ENCODE data around the gene HES7. TPM values are rescaled to one million over a fixed set of nuclear protein-coding genes. Genes with fewer than 3 reads are reported as not detected.

Gene HES7
- total and polyA plus RNA-seq, 9 of the 15 experiments (the other 6 are each of a cell fraction or from before 2014, with no cell fraction given) = 0.03 to 1.7 (median 0.14) TPM; not detected in 1

GRCh38 chr17:8079291-8080207, 44.4 kb downstream of the HES7 start (continued):
- TF ChIP-seq CTCF (IDR thresholded peaks at IDR 0.05 in 2 of 3, conservative IDR thresholded peaks at IDR 0.05 in 1 of 3; ENCODE audit: insufficient read depth in 2 of 3, low read depth in 1 of 3, low read length in 3 of 3) (peak; percentile 70 to 86 (median 74)), PRPF4 (IDR thresholded peaks at IDR 0.05; ENCODE audit: insufficient read depth, low read depth, low read length, poor library complexity, severe bottlenecking) (no peak), MAZ (CRISPR knock-in tag; conservative IDR thresholded peaks at IDR 0.05 in 1 of 2, IDR thresholded peaks at IDR 0.05 in 1 of 2) (peak in 1 of 2 experiments; percentile 70; a peak in 2 of 4 replicates), HOMEZ (CRISPR knock-in tag; IDR thresholded peaks at IDR 0.05) (no peak), ZNF830 (CRISPR knock-in tag; IDR thresholded peaks at IDR 0.05) (no peak), CREB1 (IDR thresholded peaks at IDR 0.05) (no peak), CREB1 (CRISPR knock-in tag; IDR thresholded peaks at IDR 0.05) (no peak), SNIP1 (IDR thresholded peaks at IDR 0.05; ENCODE audit: low read depth) (no peak), RAD21 (CRISPR knock-in tag; conservative IDR thresholded peaks at IDR 0.05 in 1 of 2, IDR thresholded peaks at IDR 0.05 in 1 of 2) (peak; percentile 51 to 83), ZBTB33 (CRISPR knock-in tag; IDR thresholded peaks at IDR 0.05) (0 out of 2 replicates have a peak, but pooled peaks have one; percentile 12), E2F6 (IDR thresholded peaks at IDR 0.05; ENCODE audit: borderline replicate concordance in 1 of 2, extremely low read depth in 1 of 2, insufficient read depth in 1 of 2, insufficient read length in 1 of 2, low read depth in 1 of 2, low read length in 1 of 2, poor library complexity in 1 of 2, severe bottlenecking in 1 of 2) (peak in 1 of 2 experiments; percentile 4), SMARCC2 (IDR thresholded peaks at IDR 0.05; ENCODE audit: low read depth) (no peak)

Measured in K562 (cell line).